Upper lobe of left lung (tissue), 4 donors: ENCODE measurements around the gene GPR176.

Experiments used
- CTCF ChIP-seq, 6 experiments: fragments of 450-650 bp in 4 of 6; fragments of 200-600 bp in 2 of 6; sonication (generic) in 2 of 6; IDR thresholded peaks; one replicate each; pipeline ENCODE4 v1.5.1; 2016 to 2019; ENCODE audit warnings: antibody characterized with exemption in 6 of 6
- EP300 ChIP-seq, 4 donors: sonication (generic); formaldehyde crosslinking; IDR thresholded peaks; one replicate each; pipeline ENCODE4 v1.5.1; 2017; ENCODE audit warnings: antibody characterized with exemption in 4 of 4, control low read depth in 2 of 4
- POLR2A ChIP-seq, 4 donors: fragments of 450-650 bp; IDR thresholded peaks; one replicate each; pipeline ENCODE4 v1.5.1; 2016 to 2017; ENCODE audit warnings: antibody characterized with exemption in 4 of 4, mild to moderate bottlenecking in 2 of 4

GRCh38 chr15:39874890-39875549 lies 45.0 kb downstream of the GPR176 start:
- TF ChIP-seq CTCF (IDR thresholded peaks at IDR 0.05) (peak; percentile 28 to 63 (median 52)), POLR2A (IDR thresholded peaks at IDR 0.05) (no peak), EP300 (IDR thresholded peaks at IDR 0.05) (no peak)
